Natural killer cell (primary cell): ENCODE measurements around the gene CSNK2A2. TPM values are rescaled to one million over a fixed set of nuclear protein-coding genes. Genes with fewer than 3 reads are reported as not detected.

Experiments used
- ATAC-seq, 3 donors: fragments of 150-1000 bp in 2 of 3; fragments of 200-7000 bp in 1 of 3; cut with Tn5 transposase; 1 replicate in 1 of 3; 2 replicates in 2 of 3; pipeline ENCODE4 v1.10.0; 2021; ENCODE audit warnings: mild to moderate bottlenecking in 2 of 3, moderate library complexity in 2 of 3
- DNase-seq, 2 donors: peaks; one replicate each; pipeline versions ENCODE4 v3.0.0 to v3.0.0-alpha.2; 2013 to 2021; ENCODE audit warnings: mixed read lengths in 1 of 2
- H3K27ac ChIP-seq: one replicate; pipeline ENCODE4 v1.5.1; 2013; ENCODE audit warnings: mild to moderate bottlenecking, low read length
- H3K27me3 ChIP-seq: one replicate; pipeline ENCODE4 v1.6.1; 2013; ENCODE audit warnings: low read length; ENCODE audit not compliant: control insufficient read depth, insufficient read depth
- H3K36me3 ChIP-seq: one replicate; pipeline ENCODE4 v1.6.1; 2013; ENCODE audit warnings: low read length; ENCODE audit not compliant: control insufficient read depth, insufficient read depth
- H3K4me1 ChIP-seq: one replicate; pipeline ENCODE4 v1.6.1; 2013; ENCODE audit warnings: low read length; ENCODE audit not compliant: control insufficient read depth, insufficient read depth
- H3K4me3 ChIP-seq: one replicate; pipeline ENCODE4 v1.5.1; 2013; ENCODE audit warnings: low read length
- H3K9me3 ChIP-seq: one replicate; pipeline ENCODE4 v1.6.1; 2013; ENCODE audit warnings: low read length; ENCODE audit not compliant: control insufficient read depth, insufficient read depth
- H3K27ac Mint-ChIP-seq, 2 donors: one replicate each; pipeline ENCODE4 v1.8.0; 2022; ENCODE audit warnings: mild to moderate bottlenecking in 2 of 2, mixed read lengths in 2 of 2, moderate library complexity in 1 of 2
- H3K27me3 Mint-ChIP-seq, 2 donors: one replicate each; pipeline ENCODE4 v1.8.0; 2022; ENCODE audit warnings: low read depth in 2 of 2, mixed read lengths in 2 of 2
- H3K36me3 Mint-ChIP-seq: one replicate; pipeline ENCODE4 v1.8.0; 2022; ENCODE audit warnings: mixed read lengths
- H3K4me1 Mint-ChIP-seq, 2 donors: one replicate each; pipeline ENCODE4 v1.8.0; 2022; ENCODE audit warnings: mixed read lengths in 2 of 2
- H3K4me3 Mint-ChIP-seq: one replicate; pipeline ENCODE4 v1.8.0; 2022; ENCODE audit warnings: mild to moderate bottlenecking, moderate library complexity, mixed read lengths
- H3K9me3 Mint-ChIP-seq, 2 donors: one replicate each; pipeline ENCODE4 v1.8.0; 2022; ENCODE audit warnings: mixed read lengths in 2 of 2
- CTCF ChIP-seq: fragments of 200-600 bp; IDR thresholded peaks from one replicate; pipeline ENCODE4 v1.8.0; 2022; ENCODE audit warnings: antibody characterized with exemption
- WGBS: methylation state at CpG from one replicate; pipeline ENCODE4 v1.1.7; 2013; ENCODE audit warnings: missing lambda C conversion rate; ENCODE audit not compliant: insufficient coverage; 5-methylcytosine and 5-hydroxymethylcytosine counted together
- intact Hi-C: fragments of 100-400 bp; cut with micrococcal nuclease; formaldehyde crosslinking; loops from one replicate; pipeline ENCODE4 v1.14.2; 2022
- total RNA-seq, 4 donors: library from RNA; stranded (reverse); fragments of 120-200 nt in 1 of 4; gene quantifications; one replicate each; pipeline versions ENCODE4 v1.2.3 to v1.2.4, GENCODE V29; 2013 to 2022

Gene CSNK2A2
- total RNA-seq, 3 donors from 2014 or later (not counting 1 experiment from before 2014, with no cell fraction given) = 53.2 to 61.1 (median 59.9) TPM

GRCh38 chr16:58200004-58200797, 2.3 kb upstream of the CSNK2A2 start:
- Histone ChIP-seq H3K27ac (no peak overlapping the region), H3K36me3 (peaks cover 6% of the 10 kb centered on the region), H3K4me3 (no peak overlapping the region), H3K27me3 (no peaks in the 10 kb centered on the region), H3K9me3 (no peaks in the 10 kb centered on the region), H3K4me1 (peaks cover 18% of the 10 kb centered on the region)
- ATAC-seq (no peak), DNase-seq (no peak)
- TF ChIP-seq CTCF = no peak
- Mint-ChIP-seq H3K36me3 (no peaks in the 10 kb centered on the region), H3K27me3 (peaks cover 8 to 27% of the 10 kb centered on the region in 2 donors), H3K4me3 (peak overlapping the region; percentile 41), H3K4me1 (peaks cover 27 to 32% of the 10 kb centered on the region in 2 donors), H3K27ac (no peak overlapping the region), H3K9me3 (no peaks in the 10 kb centered on the region)
- 93% methylated on average over 7 of the region's 7 CpGs for WGBS
- intact Hi-C loops = no loop called here

GRCh38 chr16:58198803-58199411, 1.0 kb upstream of the CSNK2A2 start:
- H3K9me3 Mint-ChIP-seq = no peaks in the 10 kb centered on the region
- H3K27me3 ChIP-seq = no peaks in the 10 kb centered on the region
- TF ChIP-seq CTCF = no peak
- no peaks in the 10 kb centered on the region for H3K9me3 ChIP-seq
- DNase-seq (peak in 1 of 2 donors; percentile 6), ATAC-seq (no peak)
- H3K27ac Mint-ChIP-seq = peak overlapping the region; percentile 53 to 84
- 90% methylated on average over 2 of the region's 3 CpGs for WGBS
- intact Hi-C loops = loop anchor here (10.0 kb wide), 1 partner anchor 174 kb away; the partner anchor contains the start of gene MMP15
- no peaks in the 10 kb centered on the region for H3K36me3 Mint-ChIP-seq
- peaks cover 40 to 43% of the 10 kb centered on the region in 2 donors for H3K4me1 Mint-ChIP-seq
- H3K27me3 Mint-ChIP-seq = peaks cover 5 to 15% of the 10 kb centered on the region in 2 donors
- no peak overlapping the region for H3K27ac ChIP-seq
- peaks cover 18% of the 10 kb centered on the region for H3K36me3 ChIP-seq
- H3K4me3 ChIP-seq = no peak overlapping the region
- H3K4me3 Mint-ChIP-seq = peak overlapping the region; percentile 89
- peaks cover 18% of the 10 kb centered on the region for H3K4me1 ChIP-seq

GRCh38 chr16:58197314-58198012, 443 bp downstream of the CSNK2A2 start:
- Histone ChIP-seq H3K4me1 (peaks cover 18% of the 10 kb centered on the region), H3K27me3 (no peaks in the 10 kb centered on the region), H3K27ac (no peak overlapping the region), H3K9me3 (no peaks in the 10 kb centered on the region), H3K4me3 (peak overlapping the region; percentile 48), H3K36me3 (peaks cover 28% of the 10 kb centered on the region)
- no peaks in the 10 kb centered on the region for H3K9me3 Mint-ChIP-seq
- ATAC-seq = peak; percentile 46 to 50 (median 50)
- DNase-seq = peak in 1 of 2 donors; percentile 25
- no peaks in the 10 kb centered on the region for H3K36me3 Mint-ChIP-seq
- H3K4me1 Mint-ChIP-seq = peaks cover 52 to 57% of the 10 kb centered on the region in 2 donors
- intact Hi-C loops = loop anchor here (10.0 kb wide), 1 partner anchor 173 kb away; the partner anchor contains the start of gene MMP15
- H3K27ac Mint-ChIP-seq = peak overlapping the region; percentile 58 to 82
- peak overlapping the region; percentile 88 for H3K4me3 Mint-ChIP-seq
- H3K27me3 Mint-ChIP-seq = peaks cover 5 to 8% of the 10 kb centered on the region in 2 donors
- under 1% methylated on average over 93 of the region's 97 CpGs for WGBS
- TF ChIP-seq CTCF = no peak
